GM23338 (cell line): ENCODE data around the gene SLC7A14. TPM values are rescaled to one million over a fixed set of nuclear protein-coding genes. Genes with fewer than 3 reads are reported as not detected.

ENCODE experiments used
- ATAC-seq: fragments of 200-7000 bp; cut with Tn5 transposase; 3 replicates; pipeline ENCODE4 v1.9.1; 2020
- DNase-seq: peaks from one replicate; pipeline ENCODE4 v3.0.0-alpha.2; 2015; ENCODE audit warnings: low spot score
- H2AFZ ChIP-seq: fragments of 200-600 bp; sonication (generic); 2 replicates; pipeline ENCODE4 v1.8.0; 2016; ENCODE audit warnings: antibody characterized with exemption, mild to moderate bottlenecking, moderate library complexity
- H3F3A ChIP-seq: fragments of 200-600 bp; sonication (generic); replicated peaks from 2 replicates; pipeline ENCODE4 v1.8.0; 2017; ENCODE audit warnings: antibody characterized with exemption, mixed run types, low read depth
- H3K27ac ChIP-seq: fragments of 200-600 bp; sonication (generic); 2 replicates; pipeline ENCODE4 v1.6.1; 2016; ENCODE audit warnings: low read depth
- H3K27me3 ChIP-seq: fragments of 200-600 bp; sonication (generic); 2 replicates; pipeline ENCODE4 v1.8.0; 2016; ENCODE audit warnings: mild to moderate bottlenecking, mixed run types, moderate library complexity; ENCODE audit not compliant: insufficient read depth
- H3K36me3 ChIP-seq: fragments of 200-600 bp; sonication (generic); 2 replicates; pipeline ENCODE4 v1.8.0; 2016; ENCODE audit warnings: mild to moderate bottlenecking; ENCODE audit not compliant: insufficient read depth
- H3K4me1 ChIP-seq: fragments of 200-600 bp; sonication (generic); 2 replicates; pipeline ENCODE4 v1.8.0; 2016; ENCODE audit warnings: mild to moderate bottlenecking, moderate library complexity; ENCODE audit not compliant: insufficient read depth
- H3K4me2 ChIP-seq: fragments of 200-600 bp; sonication (generic); 2 replicates; pipeline ENCODE4 v1.7.1; 2017; ENCODE audit warnings: mixed run types
- H3K4me3 ChIP-seq: fragments of 200-600 bp; sonication (generic); 2 replicates; pipeline ENCODE4 v1.6.1; 2016; ENCODE audit warnings: mixed run types
- H3K79me2 ChIP-seq: fragments of 200-600 bp; sonication (generic); replicated peaks from 2 replicates; pipeline ENCODE4 v1.8.0; 2017; ENCODE audit warnings: mild to moderate bottlenecking; ENCODE audit not compliant: insufficient read depth
- H3K9me2 ChIP-seq: fragments of 200-600 bp; sonication (generic); 2 replicates; pipeline ENCODE4 v1.8.0; 2017; ENCODE audit not compliant: insufficient read depth
- H4K20me1 ChIP-seq: fragments of 200-600 bp; sonication (generic); replicated peaks from 2 replicates; pipeline ENCODE4 v1.8.0; 2017; ENCODE audit warnings: mild to moderate bottlenecking; ENCODE audit not compliant: insufficient read depth
- H3K27ac Mint-ChIP-seq: 2 replicates; pipeline ENCODE4 v1.8.0; 2020; ENCODE audit warnings: inconsistent platforms, mild to moderate bottlenecking, moderate library complexity, mixed read lengths
- H3K27me3 Mint-ChIP-seq: 3 replicates; pipeline ENCODE4 v1.8.0; 2022; ENCODE audit warnings: low read depth, mild to moderate bottlenecking, moderate library complexity, mixed read lengths, inconsistent platforms; ENCODE audit not compliant: insufficient read depth, poor library complexity
- H3K36me3 Mint-ChIP-seq: 3 replicates; pipeline ENCODE4 v1.8.0; 2021; ENCODE audit warnings: low read depth, mild to moderate bottlenecking, inconsistent platforms, moderate library complexity, mixed read lengths
- H3K4me1 Mint-ChIP-seq: 3 replicates; pipeline ENCODE4 v1.8.0; 2020; ENCODE audit warnings: mild to moderate bottlenecking, inconsistent platforms, mixed read lengths
- H3K4me3 Mint-ChIP-seq: 3 replicates; pipeline ENCODE4 v1.8.0; 2021; ENCODE audit warnings: moderate library complexity, mild to moderate bottlenecking, inconsistent platforms, mixed read lengths
- H3K9me3 Mint-ChIP-seq: 3 replicates; pipeline ENCODE4 v1.8.0; 2020; ENCODE audit warnings: moderate library complexity, mild to moderate bottlenecking, inconsistent platforms, mixed read lengths
- CREB1 ChIP-seq: fragments of 250-450 bp; sonication (Bioruptor Pico); IDR thresholded peaks from 2 replicates; pipeline ENCODE4 v1.5.0; 2020; ENCODE audit warnings: low read depth, mild to moderate bottlenecking, moderate library complexity
- ETS1 ChIP-seq: IDR thresholded peaks from 2 replicates; pipeline ENCODE4 v1.6.1; 2016; ENCODE audit warnings: antibody characterized with exemption
- EZH2 ChIP-seq: fragments of 200-600 bp; sonication (generic); IDR thresholded peaks from one replicate; pipeline ENCODE4 v1.8.0; 2017; ENCODE audit warnings: antibody characterized with exemption, mild to moderate bottlenecking, low read depth; ENCODE audit not compliant: unreplicated experiment
- EZH2phosphoT487 ChIP-seq: fragments of 200-600 bp; sonication (generic); IDR thresholded peaks from one replicate; pipeline ENCODE4 v1.8.1; 2018; ENCODE audit warnings: antibody characterized with exemption; ENCODE audit not compliant: unreplicated experiment
- JUNB ChIP-seq: IDR thresholded peaks from one replicate; pipeline ENCODE4 v1.6.1; 2016; ENCODE audit warnings: antibody characterized with exemption; ENCODE audit not compliant: unreplicated experiment
- NANOG ChIP-seq: IDR thresholded peaks from 2 replicates; pipeline ENCODE4 v1.6.1; 2016; ENCODE audit warnings: antibody characterized with exemption, borderline replicate concordance
- POLR2AphosphoS5 ChIP-seq: IDR thresholded peaks from 2 replicates; pipeline ENCODE4 v1.6.1; 2016; ENCODE audit warnings: antibody characterized with exemption, low read depth
- REST ChIP-seq: IDR thresholded peaks from one replicate; pipeline ENCODE4 v1.6.1; 2018; ENCODE audit warnings: antibody characterized with exemption; ENCODE audit not compliant: unreplicated experiment
- STAT1 ChIP-seq: IDR thresholded peaks from one replicate; pipeline ENCODE4 v1.6.1; 2016; ENCODE audit warnings: antibody characterized with exemption; ENCODE audit not compliant: unreplicated experiment
- ZNF114 ChIP-seq: fragments of 250-450 bp; sonication (Bioruptor Pico); IDR thresholded peaks from 2 replicates; pipeline ENCODE4 v1.5.0; 2020; ENCODE audit warnings: mild to moderate bottlenecking, moderate library complexity
- ZNF331 ChIP-seq: fragments of 250-450 bp; sonication (Bioruptor Pico); IDR thresholded peaks from 2 replicates; pipeline ENCODE4 v1.5.0; 2020; ENCODE audit warnings: low read depth, mild to moderate bottlenecking, moderate library complexity
- ZNF462 ChIP-seq: fragments of 250-450 bp; sonication (Bioruptor Pico); IDR thresholded peaks from 2 replicates; pipeline ENCODE4 v1.5.0; 2020; ENCODE audit warnings: mild to moderate bottlenecking, moderate library complexity
- polyA plus RNA-seq: library from polyadenylated mRNA; unstranded; fragments of >200 nt; fragmentation: Nextera tagmentation; extraction: Ambion mirVana; gene quantifications from 2 replicates; pipeline ENCODE4 v1.2.1, GENCODE V29; 2016
- total RNA-seq: library from RNA; depleted of rRNA; stranded (reverse); fragments of >200 nt; shearing (Covaris generic); gene quantifications from 2 replicates; pipeline ENCODE4 v1.2.3, GENCODE V29; 2014
- TF ChIP-seq, protein P1 (sequence below), 2 experiments: fragments of 200-600 bp in 1 of 2; sonication (generic) in 1 of 2; conservative IDR thresholded peaks; 2 replicates each; pipeline versions ENCODE4 v1.5.1 to v1.6.1; 2016 to 2017; ENCODE audit warnings: antibody characterized with exemption in 2 of 2, low read depth in 2 of 2, mild to moderate bottlenecking in 2 of 2, moderate library complexity in 1 of 2

The SLC7A14 gene
- total and polyA plus RNA-seq, 2 experiments from 2014 or later = 0.49 to 0.82 TPM

GRCh38 chr3:170560717-170561382 is 25.0 kb downstream of the SLC7A14 start:
- no peak overlapping the region for H3K4me3 Mint-ChIP-seq
- Histone ChIP-seq H4K20me1 (no peaks in the 10 kb centered on the region; the same call in 1 of the 2 replicates), H3K9me2 (no peaks in the 10 kb centered on the region), H3K27ac (no peak overlapping the region), H3K36me3 (no peaks in the 10 kb centered on the region), H3K27me3 (no peaks in the 10 kb centered on the region), H3K4me1 (0 out of 2 replicates have a peak, but pooled peaks cover 4% of the 10 kb centered on the region), H3K4me3 (no peak overlapping the region), H2AFZ (peak overlapping the region; percentile 38; the same call in 1 of the 2 replicates), H3F3A (no peaks in the 10 kb centered on the region), H3K79me2 (no peaks in the 10 kb centered on the region), H3K4me2 (no peak overlapping the region)
- H3K27ac Mint-ChIP-seq = no peak overlapping the region
- DNase-seq = no peak
- TF ChIP-seq EZH2 (no peak), NANOG (no peak), EZH2phosphoT487 (no peak), ZNF331 (CRISPR knock-in tag) (no peak), ETS1 (no peak), ZNF114 (CRISPR knock-in tag) (no peak), JUNB (no peak), POLR2AphosphoS5 (no peak), ZNF462 (no peak), REST (no peak), STAT1 (no peak), CREB1 (CRISPR knock-in tag) (no peak)
- TF ChIP-seq, protein P1, sequence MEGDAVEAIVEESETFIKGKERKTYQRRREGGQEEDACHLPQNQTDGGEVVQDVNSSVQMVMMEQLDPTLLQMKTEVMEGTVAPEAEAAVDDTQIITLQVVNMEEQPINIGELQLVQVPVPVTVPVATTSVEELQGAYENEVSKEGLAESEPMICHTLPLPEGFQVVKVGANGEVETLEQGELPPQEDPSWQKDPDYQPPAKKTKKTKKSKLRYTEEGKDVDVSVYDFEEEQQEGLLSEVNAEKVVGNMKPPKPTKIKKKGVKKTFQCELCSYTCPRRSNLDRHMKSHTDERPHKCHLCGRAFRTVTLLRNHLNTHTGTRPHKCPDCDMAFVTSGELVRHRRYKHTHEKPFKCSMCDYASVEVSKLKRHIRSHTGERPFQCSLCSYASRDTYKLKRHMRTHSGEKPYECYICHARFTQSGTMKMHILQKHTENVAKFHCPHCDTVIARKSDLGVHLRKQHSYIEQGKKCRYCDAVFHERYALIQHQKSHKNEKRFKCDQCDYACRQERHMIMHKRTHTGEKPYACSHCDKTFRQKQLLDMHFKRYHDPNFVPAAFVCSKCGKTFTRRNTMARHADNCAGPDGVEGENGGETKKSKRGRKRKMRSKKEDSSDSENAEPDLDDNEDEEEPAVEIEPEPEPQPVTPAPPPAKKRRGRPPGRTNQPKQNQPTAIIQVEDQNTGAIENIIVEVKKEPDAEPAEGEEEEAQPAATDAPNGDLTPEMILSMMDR (conservative IDR thresholded peaks at IDR 0.05; ENCODE audit: low read depth in 2 of 2) = no peak
- H3K36me3 Mint-ChIP-seq = no peaks in the 10 kb centered on the region
- H3K27me3 Mint-ChIP-seq = no peaks in the 10 kb centered on the region
- ATAC-seq = no peak
- H3K4me1 Mint-ChIP-seq = peaks cover 4% of the 10 kb centered on the region; the same call in 1 of the 3 replicates
- no peaks in the 10 kb centered on the region for H3K9me3 Mint-ChIP-seq
